Activated effector memory CD4-positive, alpha-beta T cell treated with anti-CD3 and anti-CD28 coated beads, Interleukin-2, amount 50 U/mL, for 16 hours (primary cell): ENCODE results near the gene ASTN2.
"Not testable (repeated sequence)": the region's sequence is repeated elsewhere in the genome, so short reads cannot be mapped to it uniquely, and the experiment has no call there.

Experiments
- DNase-seq: peaks from one replicate; pipeline ENCODE4 v3.0.0-alpha.2; 2020

Gene ASTN2

GRCh38 chr9:116844621-116845020 is 570.2 kb downstream of the ASTN2 start:
- no peak for DNase-seq

- DNase-seq: no peak
Observed at GRCh38 chr9:116843863-116844620, 570.8 kb downstream of the ASTN2 start.

- DNase-seq: no peak
Observed at GRCh38 chr9:116842658-116843057, 572.2 kb downstream of the ASTN2 start.

- not testable (repeated sequence) for DNase-seq
Observed at GRCh38 chr9:116838468-116838867, 576.4 kb downstream of the ASTN2 start.

GRCh38 chr9:116837018-116837989 is 577.6 kb downstream of the ASTN2 start:
- DNase-seq: no peak

GRCh38 chr9:116830321-116830720 is 584.5 kb downstream of the ASTN2 start:
- not testable (repeated sequence) for DNase-seq

- no peak for DNase-seq
Observed at GRCh38 chr9:116821633-116822229, 593.1 kb downstream of the ASTN2 start.

- no peak for DNase-seq
Observed at GRCh38 chr9:116819116-116819515, 595.7 kb downstream of the ASTN2 start.

GRCh38 chr9:116817762-116818161 is 597.1 kb downstream of the ASTN2 start:
- no peak for DNase-seq

GRCh38 chr9:116816484-116816883 is 598.4 kb downstream of the ASTN2 start:
- no peak for DNase-seq

- DNase-seq: no peak
Observed at GRCh38 chr9:116815835-116816234, 599.0 kb downstream of the ASTN2 start.

- no peak for DNase-seq
Observed at GRCh38 chr9:116813031-116813300, 601.9 kb downstream of the ASTN2 start.

- DNase-seq: no peak
Observed at GRCh38 chr9:116812231-116813030, 602.4 kb downstream of the ASTN2 start.

GRCh38 chr9:116809656-116810055 is 605.2 kb downstream of the ASTN2 start:
- no peak for DNase-seq

- DNase-seq: no peak
Observed at GRCh38 chr9:116806075-116806474, 608.8 kb downstream of the ASTN2 start.

GRCh38 chr9:116800885-116801284 is 614.0 kb downstream of the ASTN2 start:
- no peak for DNase-seq

GRCh38 chr9:116800074-116800473 is 614.8 kb downstream of the ASTN2 start:
- no peak for DNase-seq

- DNase-seq: no peak
Observed at GRCh38 chr9:116798521-116798920, 616.3 kb downstream of the ASTN2 start.

GRCh38 chr9:116797276-116797675 is 617.6 kb downstream of the ASTN2 start:
- DNase-seq: no peak

GRCh38 chr9:116796669-116797068 is 618.2 kb downstream of the ASTN2 start:
- no peak for DNase-seq

- no peak for DNase-seq
Observed at GRCh38 chr9:116795821-116796220, 619.0 kb downstream of the ASTN2 start.

GRCh38 chr9:116792271-116792670 is 622.6 kb downstream of the ASTN2 start:
- no peak for DNase-seq

GRCh38 chr9:116791326-116791725 is 623.5 kb downstream of the ASTN2 start:
- no peak for DNase-seq
